OCI-LY7 (cell line): ENCODE results near the gene SAMD13.

Experiments used
- CTCF ChIP-seq: fragments of 200-600 bp; sonication (generic); conservative IDR thresholded peaks from 2 replicates; pipeline ENCODE4 v1.5.1; 2014; ENCODE audit warnings: mild to moderate bottlenecking, antibody characterized with exemption, low read length, moderate library complexity, mixed read lengths
- EZH2phosphoT487 ChIP-seq: fragments of 200-600 bp; sonication (generic); IDR thresholded peaks from 2 replicates; pipeline ENCODE4 v1.6.1; 2018; ENCODE audit warnings: low read depth, borderline replicate concordance, mild to moderate bottlenecking, mixed run types, antibody characterized with exemption, low read length, moderate library complexity, mixed read lengths

- TF ChIP-seq CTCF: no peak
- no peak for TF ChIP-seq EZH2phosphoT487
Measured at GRCh38 chr1:84368441-84368840, 66.9 kb downstream of the SAMD13 start.
